GM19099 (cell line): Measurements from ENCODE around the gene ASH1L.

Experiments
- POLR2A ChIP-seq: IDR thresholded peaks from 3 replicates; pipeline ENCODE4 v1.6.1; 2011; ENCODE audit warnings: low read depth; ENCODE audit not compliant: insufficient read length; ENCODE audit errors: extremely low read depth

Gene ASH1L

GRCh38 chr1:155455588-155456195 lies 106.9 kb downstream of the ASH1L start:
- no peak for TF ChIP-seq POLR2A

GRCh38 chr1:155454096-155454495 lies 108.5 kb downstream of the ASH1L start:
- no peak for TF ChIP-seq POLR2A

GRCh38 chr1:155453141-155453540 lies 109.5 kb downstream of the ASH1L start:
- no peak for TF ChIP-seq POLR2A

- TF ChIP-seq POLR2A: no peak
Observed at GRCh38 chr1:155451199-155451598, 111.4 kb downstream of the ASH1L start.

GRCh38 chr1:155437405-155437804 lies 125.2 kb downstream of the ASH1L start:
- no peak for TF ChIP-seq POLR2A

- no peak for TF ChIP-seq POLR2A
Observed at GRCh38 chr1:155424091-155424490, 138.5 kb downstream of the ASH1L start.

GRCh38 chr1:155420788-155421187 lies 141.8 kb downstream of the ASH1L start:
- no peak for TF ChIP-seq POLR2A

GRCh38 chr1:155410931-155411330 lies 151.7 kb downstream of the ASH1L start:
- TF ChIP-seq POLR2A: no peak

GRCh38 chr1:155396874-155397476 lies 165.6 kb downstream of the ASH1L start:
- TF ChIP-seq POLR2A: no peak

- no peak for TF ChIP-seq POLR2A
Observed at GRCh38 chr1:155392898-155393411, 169.6 kb downstream of the ASH1L start.

- TF ChIP-seq POLR2A: no peak
Observed at GRCh38 chr1:155389826-155390225, 172.8 kb downstream of the ASH1L start.

GRCh38 chr1:155383406-155383805 lies 179.2 kb downstream of the ASH1L start:
- no peak for TF ChIP-seq POLR2A

- no peak for TF ChIP-seq POLR2A
Observed at GRCh38 chr1:155379631-155380090, 182.9 kb downstream of the ASH1L start.

GRCh38 chr1:155379180-155379579 lies 183.4 kb downstream of the ASH1L start:
- no peak for TF ChIP-seq POLR2A

GRCh38 chr1:155360051-155360450 lies 202.6 kb downstream of the ASH1L start:
- TF ChIP-seq POLR2A: no peak

GRCh38 chr1:155352631-155353030 lies 210.0 kb downstream of the ASH1L start:
- TF ChIP-seq POLR2A: no peak
